IMR-90 (cell line): ENCODE data around the gene MRPL20. TPM values are rescaled to one million over a fixed set of nuclear protein-coding genes. Genes with fewer than 3 reads are reported as not detected.

Experiments used
- ATAC-seq: fragments of 200-7000 bp; cut with Tn5 transposase; 2 replicates; pipeline ENCODE4 v1.9.1; 2020; ENCODE audit warnings: low read depth, mild to moderate bottlenecking, moderate library complexity
- BruUV-seq: library from RNA; stranded (reverse); fragments of 400-500 nt; replicated peaks from 2 replicates; lab custom pipeline; 2021; lab: Mats Ljungman, UMichigan
- CTCF ChIA-PET: fragments of 300-600 bp; formaldehyde crosslinking; extraction: SDS; loops from one replicate; lab custom pipeline; 2021; ENCODE audit warnings: antibody characterized with exemption; lab: Yijun Ruan, JAX
- POLR2A ChIA-PET: fragments of 300-600 bp; sonication (Branson Sonifier 250); formaldehyde crosslinking; loops from one replicate; lab custom pipeline; 2022; ENCODE audit warnings: antibody characterized with exemption; ENCODE audit not compliant: unreplicated experiment; lab: Charles Lee
- DNase-seq: peaks from one replicate; pipeline ENCODE4 v3.0.0; 2013
- H2AFZ ChIP-seq: replicated peaks from 2 replicates; pipeline ENCODE3; 2013; ENCODE audit warnings: low read length, mild to moderate bottlenecking; ENCODE audit not compliant: poor library complexity
- H2AK5ac ChIP-seq: 2 replicates; pipeline ENCODE4 v1.6.1; 2013; ENCODE audit warnings: low read depth, low read length, inconsistent platforms
- H2AK9ac ChIP-seq: replicated peaks from 2 replicates; pipeline ENCODE3; 2013; ENCODE audit warnings: mild to moderate bottlenecking, low read depth, low read length, moderate library complexity; ENCODE audit not compliant: poor library complexity
- H2BK120ac ChIP-seq: 2 replicates; pipeline ENCODE4 v1.6.1; 2013; ENCODE audit warnings: low read depth, low read length, inconsistent platforms
- H2BK15ac ChIP-seq: 3 replicates; pipeline ENCODE4 v1.6.1; 2013; ENCODE audit warnings: low read depth, low read length, inconsistent platforms
- H2BK20ac ChIP-seq: 2 replicates; pipeline ENCODE4 v1.6.1; 2013; ENCODE audit warnings: low read depth, mild to moderate bottlenecking, inconsistent platforms, low read length, moderate library complexity
- H2BK5ac ChIP-seq: 2 replicates; pipeline ENCODE4 v1.6.1; 2013; ENCODE audit warnings: mild to moderate bottlenecking, low read depth, low read length, inconsistent platforms; ENCODE audit not compliant: poor library complexity, severe bottlenecking
- H3K14ac ChIP-seq: replicated peaks from 2 replicates; pipeline ENCODE4 v1.6.1; 2013; ENCODE audit warnings: low read depth, low read length, inconsistent platforms
- H3K18ac ChIP-seq: 2 replicates; pipeline ENCODE4 v1.6.1; 2013; ENCODE audit warnings: low read depth, low read length, control low read depth
- H3K23ac ChIP-seq: 2 replicates; pipeline ENCODE4 v1.6.1; 2013; ENCODE audit warnings: low read depth, low read length, inconsistent platforms
- H3K27ac ChIP-seq: 2 replicates; pipeline ENCODE4 v1.5.1; 2013; ENCODE audit warnings: mild to moderate bottlenecking, control low read depth, low read length; ENCODE audit not compliant: insufficient read depth
- H3K27me3 ChIP-seq: 2 replicates; pipeline ENCODE4 v1.6.1; 2013; ENCODE audit warnings: low read length; ENCODE audit not compliant: control insufficient read depth, insufficient read depth
- H3K36me3 ChIP-seq: 2 replicates; pipeline ENCODE4 v1.6.1; 2013; ENCODE audit warnings: low read length, mixed read lengths; ENCODE audit not compliant: control insufficient read depth, insufficient read depth
- H3K4ac ChIP-seq: 2 replicates; pipeline ENCODE4 v1.6.1; 2013; ENCODE audit warnings: low read depth, low read length, inconsistent platforms
- H3K4me1 ChIP-seq: 2 replicates; pipeline ENCODE4 v1.6.1; 2013; ENCODE audit warnings: low read length, mixed read lengths; ENCODE audit not compliant: control insufficient read depth, insufficient read depth
- H3K4me2 ChIP-seq: 2 replicates; pipeline ENCODE4 v1.6.1; 2013; ENCODE audit warnings: low read depth, mild to moderate bottlenecking, control low read depth, low read length, moderate library complexity
- H3K4me3 ChIP-seq: 2 replicates; pipeline ENCODE4 v1.5.1; 2013; ENCODE audit warnings: low read depth, mild to moderate bottlenecking, control low read depth, low read length, moderate library complexity; ENCODE audit not compliant: insufficient read depth
- H3K56ac ChIP-seq: 2 replicates; pipeline ENCODE4 v1.6.1; 2013; ENCODE audit warnings: low read length, inconsistent platforms; ENCODE audit not compliant: insufficient read depth; ENCODE audit errors: extremely low read depth
- H3K79me1 ChIP-seq, 2 experiments: 2 replicates each; pipeline ENCODE4 v1.6.1; 2013; ENCODE audit warnings: low read length in 2 of 2, inconsistent platforms in 1 of 2, low read depth in 1 of 2
- H3K9ac ChIP-seq: 2 replicates; pipeline ENCODE4 v1.6.1; 2013; ENCODE audit warnings: low read depth, low read length, control low read depth
- H3K9me1 ChIP-seq: 2 replicates; pipeline ENCODE4 v1.6.1; 2013; ENCODE audit warnings: low read length, inconsistent platforms; ENCODE audit not compliant: insufficient read depth
- H3K9me3 ChIP-seq: 2 replicates; pipeline ENCODE4 v1.6.1; 2013; ENCODE audit warnings: low read length; ENCODE audit not compliant: control insufficient read depth, insufficient read depth
- H4K20me1 ChIP-seq: 2 replicates; pipeline ENCODE4 v1.6.1; 2013; ENCODE audit warnings: low read length, inconsistent platforms; ENCODE audit not compliant: insufficient read depth
- H4K5ac ChIP-seq: 2 replicates; pipeline ENCODE4 v1.6.1; 2013; ENCODE audit warnings: mild to moderate bottlenecking, low read depth, low read length, control low read depth
- H4K8ac ChIP-seq, 2 experiments: 2 replicates each; pipeline ENCODE4 v1.6.1; 2013; ENCODE audit warnings: low read depth in 2 of 2, low read length in 2 of 2, control low read depth in 1 of 2, inconsistent platforms in 1 of 2
- H4K91ac ChIP-seq: 2 replicates; pipeline ENCODE4 v1.6.1; 2013; ENCODE audit warnings: low read depth, low read length, inconsistent platforms; ENCODE audit not compliant: insufficient read depth
- BHLHE40 ChIP-seq: fragments of 150-350 bp; IDR thresholded peaks from 2 replicates; pipeline ENCODE4 v1.6.1; 2016; ENCODE audit warnings: mild to moderate bottlenecking, low read depth, low read length
- CEBPB ChIP-seq: IDR thresholded peaks from 2 replicates; pipeline ENCODE4 v1.6.1; 2012; ENCODE audit warnings: low read depth, low read length, improper control_type of control experiment
- CHD1 ChIP-seq: IDR thresholded peaks from 2 replicates; pipeline ENCODE4 v1.6.1; 2012; ENCODE audit warnings: low read depth, low read length, improper control_type of control experiment
- CTCF ChIP-seq: conservative IDR thresholded peaks from 2 replicates; pipeline ENCODE4 v1.5.1; 2012; ENCODE audit warnings: mild to moderate bottlenecking, low read depth, low read length, improper control_type of control experiment
- ELK1 ChIP-seq: fragments of 150-350 bp; IDR thresholded peaks from 2 replicates; pipeline ENCODE4 v1.6.1; 2016; ENCODE audit warnings: low read depth, mild to moderate bottlenecking, low read length, moderate library complexity, borderline replicate concordance
- FOS ChIP-seq: fragments of 150-350 bp; IDR thresholded peaks from 2 replicates; pipeline ENCODE4 v1.6.1; 2016; ENCODE audit warnings: low read depth, low read length
- MAFK ChIP-seq: IDR thresholded peaks from 2 replicates; pipeline ENCODE4 v1.6.1; 2012; ENCODE audit warnings: low read depth, low read length, improper control_type of control experiment
- MAZ ChIP-seq: IDR thresholded peaks from 2 replicates; pipeline ENCODE4 v1.6.1; 2012; ENCODE audit warnings: low read depth, mild to moderate bottlenecking, low read length, improper control_type of control experiment, moderate library complexity, borderline replicate concordance
- MXI1 ChIP-seq: IDR thresholded peaks from 2 replicates; pipeline ENCODE4 v1.6.1; 2012; ENCODE audit warnings: low read depth, mild to moderate bottlenecking, low read length, moderate library complexity, borderline replicate concordance
- NFE2L2 ChIP-seq: fragments of 150-350 bp; IDR thresholded peaks from 2 replicates; pipeline ENCODE4 v1.6.1; 2016; ENCODE audit warnings: low read depth, mild to moderate bottlenecking, low read length
- POLR2A ChIP-seq: IDR thresholded peaks from 2 replicates; pipeline ENCODE4 v1.6.1; 2012; ENCODE audit warnings: mild to moderate bottlenecking, low read depth, low read length
- RAD21 ChIP-seq: IDR thresholded peaks from 2 replicates; pipeline ENCODE4 v1.6.1; 2012; ENCODE audit warnings: low read length, improper control_type of control experiment
- RCOR1 ChIP-seq: IDR thresholded peaks from 2 replicates; pipeline ENCODE4 v1.6.1; 2012; ENCODE audit warnings: mild to moderate bottlenecking, low read length, improper control_type of control experiment; ENCODE audit not compliant: insufficient replicate concordance
- RFX5 ChIP-seq: IDR thresholded peaks from 2 replicates; pipeline ENCODE4 v1.8.0; 2012; ENCODE audit warnings: low read depth, mild to moderate bottlenecking, low read length, moderate library complexity
- SMC3 ChIP-seq: fragments of 150-350 bp; IDR thresholded peaks from 2 replicates; pipeline ENCODE4 v1.6.1; 2016; ENCODE audit warnings: low read depth, mild to moderate bottlenecking, antibody characterized with exemption, low read length, moderate library complexity
- USF2 ChIP-seq: fragments of 150-350 bp; IDR thresholded peaks from 2 replicates; pipeline ENCODE4 v1.6.1; 2017; ENCODE audit warnings: mild to moderate bottlenecking, antibody characterized with exemption, low read length, low read depth
- WGBS, 2 experiments: methylation state at CpG; one replicate each; pipeline versions ENCODE4 v1.1.5 to v1.1.7; 2013; ENCODE audit warnings: missing lambda C conversion rate in 2 of 2; ENCODE audit not compliant: insufficient read length in 1 of 2; ENCODE audit errors: extremely low coverage in 2 of 2; 5-methylcytosine and 5-hydroxymethylcytosine counted together
- dilution Hi-C: fragments of 300-500 bp; cut with HindIII; formaldehyde crosslinking; loops from one replicate; pipeline ENCODE4 v1.14.3; 2018; ENCODE audit warnings: low sequenced_read_pairs; ENCODE audit not compliant: unreplicated experiment
- in situ Hi-C: fragments of 300-500 bp; cut with MboI; formaldehyde crosslinking; loops from 3 replicates; pipeline ENCODE4 v1.14.3; 2019; ENCODE audit warnings: low sequenced_read_pairs, inconsistent platforms, mixed read lengths
- intact Hi-C: fragments of 100-400 bp; cut with micrococcal nuclease; formaldehyde crosslinking; loops from 2 replicates; pipeline ENCODE4 v1.10.0; 2022
- polyA plus RNA-seq, 3 experiments: library from polyadenylated mRNA; depleted of rRNA; stranded (reverse); fragments of >200 nt; gene quantifications; 2 replicates each; pipeline ENCODE4 v1.2.3, GENCODE V29; 2012; ENCODE audit warnings: low replicate concordance in 1 of 3
- total RNA-seq: library from RNA; depleted of rRNA; stranded (reverse); fragments of >200 nt; gene quantifications from 2 replicates; pipeline ENCODE4 v1.2.3, GENCODE V29; 2012

The MRPL20 gene
- total and polyA plus RNA-seq, 2 of the 4 experiments (the other 2 are of a cell fraction) = 141 to 157 TPM

- in situ Hi-C loops = no loop called here
- Histone ChIP-seq H3K18ac (no peak overlapping the region), H3K4me2 (no peak overlapping the region), H4K91ac (no peak overlapping the region), H3K27me3 (no peaks in the 10 kb centered on the region; the same call in 1 of the 2 replicates), H3K4me3 (no peak overlapping the region), H3K23ac (peak overlapping the region; percentile 38; the same call in 1 of the 2 replicates), H2AK5ac (no peak overlapping the region), H4K5ac (no peak overlapping the region), H4K20me1 (no peaks in the 10 kb centered on the region), H2BK15ac (no peak overlapping the region), H3K9me3 (no peaks in the 10 kb centered on the region), H3K4me1 (peaks cover 14% of the 10 kb centered on the region; the same call in 1 of the 2 replicates), H3K14ac (no peak overlapping the region), H4K8ac (no peak overlapping the region), H3K4ac (no peak overlapping the region), H3K9me1 (0 out of 2 replicates have a peak, but pooled peaks cover 7% of the 10 kb centered on the region), H2AK9ac (no peak overlapping the region), H2BK120ac (no peak overlapping the region), H2BK20ac (no peak overlapping the region), H3K36me3 (no peaks in the 10 kb centered on the region), H2AFZ (no peak overlapping the region), H3K79me1 (0 out of 4 replicates have a peak, but pooled peaks cover 0 to 3% of the 10 kb centered on the region in 2 experiments), H3K27ac (no peak overlapping the region), H2BK5ac (no peak overlapping the region), H3K56ac (no peak overlapping the region), H3K9ac (no peak overlapping the region)
- 94% methylated on average over 4 of the region's 7 CpGs; no CpG with 5 or more reads in 1 of the 2 experiments for WGBS, 2 experiments
- intact Hi-C loops = no loop called here
- ChIA-PET POLR2A (no interaction called here), CTCF (interaction anchor here (0.5 kb wide), 1 partner anchor 11 kb away, joined by 4 read pairs; no protein-coding TSS in a partner anchor)
- no TSS peak for BruUV-seq
- no peak for TF ChIP-seq CHD1
- no peak for TF ChIP-seq CEBPB
- no peak for TF ChIP-seq MXI1
- TF ChIP-seq SMC3 = no peak
- no peak for TF ChIP-seq NFE2L2
- TF ChIP-seq FOS = no peak
- TF ChIP-seq RCOR1 = no peak
- no peak for TF ChIP-seq BHLHE40
- TF ChIP-seq MAZ = no peak
- TF ChIP-seq CTCF = no peak
- no peak for TF ChIP-seq RAD21
- no peak for TF ChIP-seq MAFK
- TF ChIP-seq POLR2A = no peak
- no peak for TF ChIP-seq ELK1
- TF ChIP-seq USF2 = no peak
- no peak for TF ChIP-seq RFX5
- DNase-seq = no peak
- dilution Hi-C loops = no loop called here
- ATAC-seq = no peak
Measured at GRCh38 chr1:1436630-1437032, 29.5 kb upstream of the MRPL20 start.
